ENCODE data around the gene CCIN.
"Not testable (repeated sequence)": the region's sequence is repeated elsewhere in the genome, so short reads cannot be mapped to it uniquely, and the experiment has no call there.

CCIN gene

GRCh38 chr9:36169166-36169565 lies at the start of gene CCIN:
Gene CCIN, plus strand, starts transcription at chr9:36169388. Its CDS starts 115 bp downstream, at chr9:36169503.
- DNase-seq (ENCODE audit: extremely low read depth in 1 of 2, low read depth in 1 of 2): no peak

DNA sequence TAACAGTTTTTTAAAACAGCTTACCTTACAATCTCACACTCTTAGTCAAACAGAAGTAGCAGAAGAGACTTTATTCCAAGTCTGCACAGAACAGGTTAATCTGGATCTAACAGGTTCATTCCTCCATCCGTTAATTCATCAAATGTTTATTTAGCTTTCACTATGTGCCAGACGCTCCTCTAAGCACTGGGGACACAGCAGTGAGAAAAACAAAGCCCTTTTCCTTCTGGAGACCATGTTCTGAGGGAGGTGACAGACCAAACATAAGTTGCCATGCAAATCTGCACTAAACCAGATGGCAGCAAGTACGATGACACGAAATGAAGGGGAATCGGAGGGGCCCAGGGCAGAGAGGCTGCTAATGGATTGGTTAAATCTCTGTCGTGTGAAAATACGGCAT lies 49.7 kb upstream of the CCIN start:
- DNase-seq (ENCODE audit: extremely low read depth in 1 of 2, low read depth in 1 of 2): no peak

- DNase-seq (ENCODE audit: extremely low read depth in 1 of 2, low read depth in 1 of 2): no peak
These were observed 48.5 kb upstream of the CCIN start for GRCh38 chr9:36120705-36121104.

DNA sequence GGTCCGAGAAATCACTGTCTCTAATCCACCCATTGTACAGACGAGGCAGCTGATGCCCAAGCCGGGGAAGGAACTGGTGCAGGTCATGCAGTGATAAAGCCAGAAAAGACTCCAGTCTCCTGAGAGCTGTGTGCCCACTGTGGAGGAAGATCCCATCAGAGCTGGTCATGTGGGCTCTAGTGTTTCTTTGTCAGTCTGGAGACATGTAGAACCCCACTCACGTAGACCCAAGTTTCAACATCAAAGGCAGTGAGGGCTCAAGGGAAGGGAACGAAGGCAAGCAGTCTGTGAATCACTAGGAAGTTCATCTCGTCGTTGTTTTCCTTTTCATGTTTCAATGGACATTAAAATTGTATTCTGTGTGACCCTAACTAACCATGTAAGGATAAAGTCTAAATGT lies 47.2 kb upstream of the CCIN start:
- no peak for DNase-seq (ENCODE audit: extremely low read depth in 1 of 2, low read depth in 1 of 2)

GRCh38 chr9:36123515-36123914 lies 45.7 kb upstream of the CCIN start:
- no peak for DNase-seq (ENCODE audit: extremely low read depth in 1 of 2, low read depth in 1 of 2)

GRCh38 chr9:36125062-36125855 lies 43.9 kb upstream of the CCIN start:
- no peak for DNase-seq (ENCODE audit: extremely low read depth in 1 of 2, low read depth in 1 of 2)

DNA sequence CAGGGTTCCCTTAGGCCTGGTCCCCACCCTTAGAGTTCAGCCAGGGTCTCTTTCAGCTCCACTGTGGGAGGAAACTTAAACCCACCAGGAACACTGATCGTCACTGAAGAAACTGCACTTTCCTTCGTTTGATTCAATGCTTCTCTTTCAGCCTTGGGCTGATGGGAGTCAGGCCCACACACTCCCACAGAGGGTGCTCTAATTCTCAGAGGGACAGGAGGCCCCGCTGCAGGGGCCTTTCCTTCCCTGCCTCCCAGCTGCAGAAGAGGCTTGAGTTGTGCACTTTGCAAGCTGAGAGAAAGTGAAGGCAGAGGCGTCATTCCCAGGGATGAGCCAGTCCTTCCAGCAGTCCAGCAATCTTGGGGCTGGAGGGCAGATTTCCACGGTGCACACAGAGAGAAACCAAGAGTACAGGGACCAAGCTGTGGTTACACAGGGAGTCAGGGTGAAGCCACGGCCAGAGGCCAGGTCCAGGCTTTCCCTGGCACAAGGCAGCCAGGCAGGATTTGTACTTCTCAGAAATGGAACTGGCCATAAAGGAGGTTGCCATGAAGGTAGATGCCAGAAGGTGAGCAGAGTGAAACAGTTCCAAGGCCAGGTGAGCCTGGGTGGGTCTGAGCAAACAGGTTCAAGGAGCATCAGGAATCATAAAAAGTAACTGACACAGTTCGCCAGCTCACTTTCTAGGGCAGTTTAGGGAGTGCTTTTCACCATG lies 43.0 kb upstream of the CCIN start:
- DNase-seq (ENCODE audit: extremely low read depth in 1 of 2, low read depth in 1 of 2): no peak

DNA sequence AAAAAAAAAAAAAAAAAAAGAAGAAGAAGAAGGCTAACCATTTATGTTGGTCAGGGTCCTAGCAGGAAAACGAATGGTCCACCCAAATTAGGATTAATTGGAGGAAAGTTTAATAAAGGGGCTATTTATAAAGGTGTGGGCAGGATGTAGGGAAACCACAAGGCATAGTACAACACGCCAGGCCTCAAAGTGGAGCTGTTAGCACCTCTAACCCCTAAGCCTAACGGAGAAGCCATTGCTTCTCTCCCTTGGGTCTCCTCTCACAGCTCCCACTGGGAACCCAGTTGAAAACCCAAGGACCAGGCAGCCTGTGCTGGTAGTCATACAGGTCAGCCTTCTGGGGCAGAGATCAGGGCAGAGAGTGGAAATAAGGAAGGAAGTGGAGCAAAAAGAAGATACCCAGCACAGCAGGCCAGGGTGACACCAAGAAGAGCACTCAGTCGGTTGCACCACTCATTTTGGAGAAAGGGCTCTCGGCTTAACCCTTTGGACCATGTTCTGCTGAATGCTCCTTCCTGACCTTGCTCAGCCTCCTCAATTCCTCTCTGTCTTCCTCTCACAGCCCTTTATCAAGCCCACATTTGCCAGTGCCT lies 41.4 kb upstream of the CCIN start:
- no peak for DNase-seq (ENCODE audit: extremely low read depth in 1 of 2, low read depth in 1 of 2)

- DNase-seq (ENCODE audit: extremely low read depth in 1 of 2, low read depth in 1 of 2): no peak
These were observed 40.8 kb upstream of the CCIN start for GRCh38 chr9:36128349-36128748.

GRCh38 chr9:36129139-36129538 lies 40.0 kb upstream of the CCIN start:
- no peak for DNase-seq (ENCODE audit: extremely low read depth in 1 of 2, low read depth in 1 of 2)

DNA sequence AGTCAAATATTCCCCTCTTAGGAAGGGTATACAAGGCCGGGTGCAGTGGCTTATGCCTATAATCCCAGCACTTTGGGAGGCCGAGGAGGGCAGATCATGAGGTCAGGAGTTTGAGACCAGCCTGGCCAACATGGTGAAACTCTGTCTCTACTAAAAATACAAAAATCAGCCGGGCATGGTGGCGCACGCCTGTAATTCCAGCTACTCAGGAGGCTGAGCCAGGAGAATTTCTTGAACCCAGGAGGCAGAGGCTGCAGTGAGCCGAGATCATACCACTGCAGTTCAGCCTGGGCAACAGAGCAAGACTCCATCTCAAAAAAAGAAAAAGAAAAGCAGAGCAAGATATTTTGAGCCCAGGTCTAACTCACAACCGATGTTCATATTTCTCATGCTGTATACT lies 37.5 kb upstream of the CCIN start:
- DNase-seq (ENCODE audit: extremely low read depth in 1 of 2, low read depth in 1 of 2): not testable (repeated sequence)

DNA sequence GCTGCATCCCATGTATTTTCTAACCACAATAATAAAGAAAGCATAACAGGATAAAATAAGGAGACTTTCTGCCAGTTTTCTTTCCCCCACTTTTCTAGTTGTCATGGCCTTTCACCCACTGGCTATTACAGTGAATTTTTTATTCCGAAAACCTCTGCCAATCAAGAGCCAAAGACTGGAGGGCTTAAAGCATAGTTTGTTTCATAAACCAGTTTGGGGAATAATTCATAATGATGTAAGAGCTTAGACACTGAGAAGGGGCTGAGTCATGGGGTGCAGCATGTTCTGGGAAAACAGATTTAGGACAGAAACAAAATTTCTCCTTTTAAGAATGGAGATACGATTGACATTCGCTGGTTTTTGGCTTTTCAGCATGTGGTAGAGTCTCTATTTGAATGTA lies 37.1 kb upstream of the CCIN start:
- DNase-seq (ENCODE audit: extremely low read depth in 1 of 2, low read depth in 1 of 2): no peak

- DNase-seq (ENCODE audit: extremely low read depth in 1 of 2, low read depth in 1 of 2): no peak
These were observed 34.3 kb upstream of the CCIN start for GRCh38 chr9:36134761-36135505.

GRCh38 chr9:36135741-36136271 lies 33.4 kb upstream of the CCIN start:
- DNase-seq (ENCODE audit: extremely low read depth in 1 of 2, low read depth in 1 of 2): no peak

- DNase-seq (ENCODE audit: extremely low read depth in 1 of 2, low read depth in 1 of 2): peak; percentile 35 to 65
These were observed 32.8 kb upstream of the CCIN start, which contains the start of gene GLIPR2 for GRCh38 chr9:36136272-36136893. Gene GLIPR2, plus strand, starts transcription at chr9:36136733. Its CDS starts 46 bp downstream, at chr9:36136779.

DNA sequence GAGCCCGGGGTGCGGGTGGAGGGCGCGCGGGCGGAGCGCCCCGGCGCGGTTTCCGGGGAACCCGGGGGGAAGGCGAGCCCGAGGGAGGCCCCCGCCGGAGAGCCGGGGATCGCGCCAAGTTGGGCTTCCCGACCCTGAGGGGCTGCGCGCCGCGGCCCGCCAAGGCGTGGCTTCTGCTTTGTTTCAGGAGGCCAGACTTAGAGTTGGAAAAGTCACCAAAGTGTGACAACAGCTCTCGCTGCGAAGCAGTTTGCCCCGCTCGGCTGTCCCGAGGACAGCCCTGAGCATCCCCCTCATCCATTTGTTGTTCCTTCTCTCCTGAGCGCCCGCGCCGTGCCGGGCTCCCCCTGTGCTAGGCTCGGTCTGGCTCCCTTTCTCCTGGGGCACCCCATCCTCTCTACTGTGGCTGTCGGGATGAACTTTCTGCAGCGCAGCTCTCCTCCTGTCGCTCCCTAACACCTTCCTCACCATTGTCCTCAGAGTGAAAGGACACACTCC lies 32.2 kb upstream of the CCIN start:
- no peak for DNase-seq (ENCODE audit: extremely low read depth in 1 of 2, low read depth in 1 of 2)

GRCh38 chr9:36137392-36138004 lies 31.7 kb upstream of the CCIN start:
- no peak for DNase-seq (ENCODE audit: extremely low read depth in 1 of 2, low read depth in 1 of 2)

GRCh38 chr9:36138496-36138895 lies 30.7 kb upstream of the CCIN start:
- DNase-seq (ENCODE audit: extremely low read depth in 1 of 2, low read depth in 1 of 2): no peak

DNA sequence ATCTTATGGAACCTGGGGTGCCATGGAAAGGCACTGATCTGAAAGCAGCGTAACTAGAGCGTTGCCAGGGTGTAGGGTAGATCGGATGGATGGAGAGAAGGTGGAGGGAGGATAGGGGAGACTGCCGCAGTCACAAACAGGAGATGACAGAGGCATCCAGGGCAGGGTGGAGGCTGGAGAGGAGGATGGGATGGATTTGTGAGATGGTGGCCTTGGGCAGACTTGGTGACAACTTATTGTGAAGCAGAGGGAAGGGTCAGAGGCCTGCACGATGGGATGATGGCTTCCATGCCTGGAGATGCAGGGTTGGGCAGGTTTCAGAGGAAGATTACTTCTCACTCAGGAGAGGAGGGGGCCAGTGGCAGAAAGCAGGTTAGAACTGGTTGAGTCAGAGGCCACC lies 30.3 kb upstream of the CCIN start:
- no peak for DNase-seq (ENCODE audit: extremely low read depth in 1 of 2, low read depth in 1 of 2)
